GM23248 (cell line): ENCODE measurements around the gene BHLHE40. TPM values are rescaled to one million over a fixed set of nuclear protein-coding genes. Genes with fewer than 3 reads are reported as not detected.
A peak's percentile ranks its signal among the peaks of the same experiment; 100 is the strongest.

ENCODE experiments used
- DNase-seq: peaks from one replicate; pipeline ENCODE4 v3.0.0-alpha.2; 2015
- H2AFZ ChIP-seq: fragments of 200-600 bp; sonication (generic); 2 replicates; pipeline ENCODE4 v1.6.1; 2016; ENCODE audit warnings: antibody characterized with exemption
- H3F3A ChIP-seq: fragments of 200-600 bp; sonication (generic); 2 replicates; pipeline ENCODE4 v1.6.1; 2016; ENCODE audit warnings: mild to moderate bottlenecking, antibody characterized with exemption, mixed run types; ENCODE audit not compliant: insufficient read depth
- H3K27ac ChIP-seq: fragments of 200-600 bp; sonication (generic); 2 replicates; pipeline ENCODE4 v1.5.1; 2016; ENCODE audit warnings: mild to moderate bottlenecking
- H3K27me3 ChIP-seq: fragments of 200-600 bp; sonication (generic); replicated peaks from 2 replicates; pipeline ENCODE4 v1.6.1; 2016; ENCODE audit warnings: mild to moderate bottlenecking; ENCODE audit not compliant: insufficient read depth
- H3K36me3 ChIP-seq: fragments of 200-600 bp; sonication (generic); 2 replicates; pipeline ENCODE4 v1.6.1; 2016; ENCODE audit warnings: low read depth, mild to moderate bottlenecking
- H3K4me1 ChIP-seq: fragments of 200-600 bp; sonication (generic); 2 replicates; pipeline ENCODE4 v1.6.1; 2016; ENCODE audit warnings: mild to moderate bottlenecking; ENCODE audit not compliant: insufficient read depth
- H3K4me2 ChIP-seq: fragments of 200-600 bp; sonication (generic); one replicate; pipeline ENCODE4 v1.6.1; 2016; ENCODE audit warnings: mild to moderate bottlenecking; ENCODE audit not compliant: unreplicated experiment
- H3K4me3 ChIP-seq: fragments of 200-600 bp; sonication (generic); 2 replicates; pipeline ENCODE4 v1.5.1; 2016; ENCODE audit warnings: mild to moderate bottlenecking
- H3K79me2 ChIP-seq: fragments of 200-600 bp; sonication (generic); 2 replicates; pipeline ENCODE4 v1.6.1; 2016; ENCODE audit warnings: mild to moderate bottlenecking; ENCODE audit not compliant: insufficient read depth
- H3K9ac ChIP-seq: fragments of 200-600 bp; sonication (generic); 2 replicates; pipeline ENCODE4 v1.6.1; 2016; ENCODE audit warnings: mild to moderate bottlenecking
- H3K9me2 ChIP-seq: fragments of 200-600 bp; sonication (generic); 2 replicates; pipeline ENCODE4 v1.6.1; 2016; ENCODE audit warnings: mixed run types, mild to moderate bottlenecking, moderate library complexity; ENCODE audit not compliant: insufficient read depth
- H3K9me3 ChIP-seq: fragments of 200-600 bp; sonication (generic); one replicate; pipeline ENCODE4 v1.6.1; 2017; ENCODE audit warnings: low read depth
- H4K20me1 ChIP-seq: fragments of 200-600 bp; sonication (generic); 2 replicates; pipeline ENCODE4 v1.6.0; 2016; ENCODE audit not compliant: insufficient read depth
- EZH2 ChIP-seq: fragments of 200-600 bp; sonication (generic); IDR thresholded peaks from 2 replicates; pipeline ENCODE4 v1.6.1; 2018; ENCODE audit warnings: antibody characterized with exemption, mild to moderate bottlenecking; ENCODE audit not compliant: insufficient read depth, poor library complexity, severe bottlenecking
- EZH2phosphoT487 ChIP-seq: fragments of 200-600 bp; sonication (generic); IDR thresholded peaks from 2 replicates; pipeline ENCODE4 v1.6.1; 2018; ENCODE audit warnings: antibody characterized with exemption, moderate library complexity, mild to moderate bottlenecking, low read depth; ENCODE audit not compliant: insufficient read depth
- WGBS, 2 experiments: methylation state at CpG; one replicate each; pipeline ENCODE4 v1.1.6; 2015 to 2017; ENCODE audit warnings: low lambda C conversion rate in 2 of 2, low coverage in 1 of 2; ENCODE audit errors: missing lambda C conversion rate in 2 of 2; 5-methylcytosine and 5-hydroxymethylcytosine counted together
- in situ Hi-C: fragments of 300-500 bp; cut with MboI; formaldehyde crosslinking; loops from 2 replicates; pipeline ENCODE4 v1.15.0; 2020
- polyA plus RNA-seq: library from polyadenylated mRNA; unstranded; fragments of >200 nt; fragmentation: Nextera tagmentation; extraction: Ambion mirVana; gene quantifications from 2 replicates; pipeline ENCODE4 v1.2.1, GENCODE V29; 2016
- total RNA-seq: library from RNA; depleted of rRNA; stranded (reverse); fragments of >200 nt; shearing (Covaris generic); gene quantifications from 2 replicates; pipeline ENCODE4 v1.2.3, GENCODE V29; 2014

BHLHE40 gene
- total and polyA plus RNA-seq, 2 experiments from 2014 or later: 33.9 to 42.9 TPM

DNA sequence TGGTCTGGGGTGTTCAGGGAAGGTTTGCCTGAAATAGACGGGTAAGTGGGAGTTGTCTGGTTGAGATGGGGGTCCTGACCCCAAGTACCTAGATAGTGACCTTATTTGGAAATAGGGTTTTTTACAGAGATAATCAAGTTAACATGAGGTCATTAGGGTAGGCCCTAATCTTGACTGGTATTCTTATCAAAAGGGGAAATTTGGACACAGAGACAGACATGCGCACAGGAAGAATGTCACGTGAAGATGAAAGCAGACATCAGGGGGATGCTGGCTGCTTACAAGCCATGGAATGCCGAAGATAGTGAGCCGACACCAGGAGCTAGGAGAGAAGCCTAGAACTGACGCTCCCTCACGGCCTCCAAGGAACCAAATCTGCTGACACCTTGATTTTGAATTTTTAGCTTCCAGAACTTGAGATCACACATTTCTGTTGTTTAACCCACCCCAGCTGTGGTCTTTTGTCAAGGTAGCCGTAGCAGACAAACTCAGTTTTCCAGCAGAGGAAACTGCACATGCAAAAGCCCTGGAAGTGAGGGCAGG, 17.1 kb downstream of the BHLHE40 start:
- Histone ChIP-seq H3K79me2 (no peaks in the 10 kb centered on the region), H3K27ac (peak overlapping the region; percentile 100), H3K9me3 (no peaks in the 10 kb centered on the region), H3K36me3 (no peaks in the 10 kb centered on the region), H3K27me3 (no peaks in the 10 kb centered on the region), H3F3A (peaks cover 26% of the 10 kb centered on the region), H3K4me2 (peak overlapping the region; percentile 34), H3K9ac (peak overlapping the region; percentile 92), H2AFZ (no peak overlapping the region), H3K9me2 (no peaks in the 10 kb centered on the region), H3K4me3 (no peak overlapping the region), H4K20me1 (no peaks in the 10 kb centered on the region), H3K4me1 (peaks cover 33% of the 10 kb centered on the region)
- 97 to 99% methylated on average over 8 of the region's 8 CpGs for WGBS, 2 experiments
- TF ChIP-seq EZH2 (no peak), EZH2phosphoT487 (no peak)
- DNase-seq: no peak
- in situ Hi-C loops: no loop called here

DNA sequence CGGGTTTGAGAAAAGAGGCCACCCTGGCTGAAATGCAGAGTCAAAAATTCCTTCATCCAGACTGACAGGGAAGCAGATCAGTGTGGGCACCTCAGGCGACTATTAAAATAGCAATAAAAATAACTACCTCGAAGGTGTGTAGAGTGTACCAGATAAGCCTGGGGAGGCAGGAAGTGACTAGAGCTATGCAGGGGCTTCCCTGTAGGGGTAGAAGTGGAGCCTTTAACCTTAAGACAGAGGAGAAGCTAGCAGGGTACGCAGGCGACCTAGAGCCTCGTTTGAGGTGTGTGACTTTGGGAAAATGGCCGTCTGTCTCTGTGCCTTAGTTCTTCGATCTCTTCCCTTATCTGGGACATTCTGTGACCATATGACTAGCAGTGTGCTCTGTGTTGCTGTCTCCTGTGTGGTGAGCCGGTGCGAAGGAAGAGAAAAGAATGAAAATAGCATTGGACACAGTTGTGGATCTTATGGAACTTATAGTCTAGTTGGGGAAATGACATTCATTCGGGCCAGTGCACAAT, 17.6 kb downstream of the BHLHE40 start:
- Histone ChIP-seq H3K4me3 (no peak overlapping the region), H3F3A (peaks cover 26% of the 10 kb centered on the region), H3K27ac (no peak overlapping the region), H3K9me2 (no peaks in the 10 kb centered on the region), H3K9ac (peak overlapping the region; percentile 92; the same call in 1 of the 2 replicates), H3K4me2 (no peak overlapping the region), H3K36me3 (no peaks in the 10 kb centered on the region), H2AFZ (no peak overlapping the region), H3K9me3 (no peaks in the 10 kb centered on the region), H3K27me3 (no peaks in the 10 kb centered on the region), H4K20me1 (no peaks in the 10 kb centered on the region), H3K4me1 (peaks cover 33% of the 10 kb centered on the region), H3K79me2 (no peaks in the 10 kb centered on the region)
- in situ Hi-C loops: no loop called here
- WGBS, 2 experiments: 90 to 91% methylated on average over 11 of the region's 11 CpGs
- no peak for TF ChIP-seq EZH2
- no peak for TF ChIP-seq EZH2phosphoT487
- no peak for DNase-seq

DNA sequence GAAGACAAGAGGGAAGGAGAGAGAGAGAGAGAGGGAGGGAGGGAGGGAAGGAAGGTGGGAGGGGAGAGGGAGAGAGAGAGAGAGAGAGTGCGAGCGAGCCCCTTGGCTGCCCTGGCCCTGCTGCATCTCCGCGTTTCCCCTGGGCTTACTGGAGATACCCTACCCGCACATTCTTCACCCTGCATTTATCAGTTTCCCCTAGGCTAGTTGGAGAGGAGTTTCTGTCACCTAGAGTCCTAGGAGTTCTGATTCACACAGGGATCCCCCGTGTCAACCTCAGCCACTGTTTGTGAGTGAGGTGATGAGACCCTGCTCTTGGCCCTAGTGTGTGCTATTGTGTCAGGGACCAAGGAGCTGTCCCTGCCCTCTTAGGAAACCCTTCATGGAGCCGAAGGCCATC, 18.7 kb downstream of the BHLHE40 start:
- no peaks in the 10 kb centered on the region for H3K9me2 ChIP-seq
- no peaks in the 10 kb centered on the region for H3K79me2 ChIP-seq
- in situ Hi-C loops: no loop called here
- no peak for TF ChIP-seq EZH2
- no peak for TF ChIP-seq EZH2phosphoT487
- H3F3A ChIP-seq: peaks cover 26% of the 10 kb centered on the region
- H3K4me3 ChIP-seq: no peak overlapping the region
- no peaks in the 10 kb centered on the region for H3K27me3 ChIP-seq
- H3K4me1 ChIP-seq: peaks cover 32% of the 10 kb centered on the region
- H3K36me3 ChIP-seq: no peaks in the 10 kb centered on the region
- WGBS, 2 experiments: 82 to 86% methylated on average over 3 to 7 of the region's 7 CpGs
- H3K27ac ChIP-seq: no peak overlapping the region
- H2AFZ ChIP-seq: no peak overlapping the region
- no peaks in the 10 kb centered on the region for H3K9me3 ChIP-seq
- H3K4me2 ChIP-seq: no peak overlapping the region
- no peak for DNase-seq
- no peak overlapping the region for H3K9ac ChIP-seq
- H4K20me1 ChIP-seq: no peaks in the 10 kb centered on the region

DNA sequence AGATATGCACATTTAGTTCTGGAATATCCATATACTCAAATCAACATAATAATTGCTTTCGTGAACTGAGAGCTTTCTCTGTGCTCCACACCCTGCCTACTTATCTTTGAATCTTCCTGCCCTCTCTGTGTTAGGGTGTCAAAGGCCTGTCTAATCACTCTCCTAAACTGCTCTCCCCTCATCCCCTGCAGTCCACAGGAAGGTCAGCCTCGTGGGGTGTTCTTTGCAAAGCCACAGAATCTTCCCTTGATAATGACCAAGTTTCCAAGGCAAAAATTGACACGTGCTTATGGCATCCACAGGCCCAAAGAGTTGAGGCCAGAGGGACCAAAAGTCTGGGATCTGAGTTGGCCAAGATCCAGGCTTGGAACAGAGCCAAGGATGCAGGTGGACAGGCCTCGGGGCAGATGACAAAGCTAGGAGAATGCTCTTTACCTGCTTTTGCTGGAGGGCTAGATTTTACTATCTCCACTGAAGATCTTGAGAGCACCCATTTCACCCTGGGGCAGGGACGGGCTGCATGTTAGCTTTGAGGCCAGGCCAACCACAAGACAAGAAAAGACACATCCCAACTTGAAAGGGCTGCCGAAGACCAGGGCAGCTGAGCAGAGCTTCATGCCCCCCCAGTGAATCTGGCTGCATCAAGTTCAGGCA, 20.4 kb downstream of the BHLHE40 start:
- H3K27ac ChIP-seq: no peak overlapping the region
- no peaks in the 10 kb centered on the region for H3K36me3 ChIP-seq
- no peaks in the 10 kb centered on the region for H3K9me2 ChIP-seq
- H2AFZ ChIP-seq: no peak overlapping the region
- H3K9ac ChIP-seq: no peak overlapping the region
- peaks cover 16% of the 10 kb centered on the region for H3K4me1 ChIP-seq
- peaks cover 11% of the 10 kb centered on the region for H3F3A ChIP-seq
- DNase-seq: no peak
- no peaks in the 10 kb centered on the region for H4K20me1 ChIP-seq
- H3K79me2 ChIP-seq: no peaks in the 10 kb centered on the region
- no peak for TF ChIP-seq EZH2
- no peak for TF ChIP-seq EZH2phosphoT487
- no peaks in the 10 kb centered on the region for H3K9me3 ChIP-seq
- no peaks in the 10 kb centered on the region for H3K27me3 ChIP-seq
- H3K4me3 ChIP-seq: no peak overlapping the region
- 69% methylated on average over 6 of the region's 6 CpGs for WGBS, 2 experiments
- no peak overlapping the region for H3K4me2 ChIP-seq
- in situ Hi-C loops: no loop called here
